ENCODE data around the gene ASAH2.
"Not testable (repeated sequence)": the region's sequence is repeated elsewhere in the genome, so short reads cannot be mapped to it uniquely, and the experiment has no call there.

Gene ASAH2

DNA sequence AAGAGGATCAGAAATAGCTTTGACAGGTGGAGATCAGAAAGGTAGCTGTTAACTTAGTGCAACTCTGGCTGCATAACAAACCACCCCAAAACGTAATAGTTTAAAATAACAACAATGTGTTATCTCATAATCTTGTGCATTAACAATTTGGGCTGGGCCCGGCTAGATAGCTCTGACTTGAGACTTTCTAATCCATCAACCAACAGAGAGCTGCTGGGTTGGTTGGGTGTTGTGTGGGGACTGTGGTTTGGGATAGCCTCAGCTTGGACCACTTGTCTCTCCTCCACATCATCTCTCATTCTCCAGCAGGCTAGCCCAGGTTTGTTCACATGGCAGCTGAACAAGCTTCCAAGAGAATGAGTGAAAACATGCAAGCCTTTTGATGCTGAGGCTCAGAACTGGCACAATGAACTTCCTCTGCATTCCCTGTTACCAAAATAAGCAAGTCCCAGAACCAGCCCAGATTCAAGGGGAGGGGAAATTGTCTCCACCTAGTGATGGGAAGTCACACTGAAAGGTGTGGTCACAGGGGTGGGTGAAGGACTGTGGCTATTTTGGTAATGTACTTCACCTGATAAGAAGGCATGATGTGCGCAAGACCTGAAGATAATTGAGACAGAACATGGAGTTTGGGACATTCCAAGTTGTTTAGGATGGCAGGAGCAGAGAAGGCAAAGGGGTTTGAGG lies 20.4 kb upstream of the ASAH2 start:
- Histone ChIP-seq H3K27me3 (ENCODE audit: low read length) (no peaks in the 10 kb centered on the region), H3K9ac (ENCODE audit: low read length) (no peak overlapping the region), H3K4me2 (ENCODE audit: low read depth, low read length, poor library complexity, severe bottlenecking) (no peak overlapping the region), H2AFZ (ENCODE audit: low read depth, low read length, severe bottlenecking) (no peak overlapping the region), H4K20me1 (ENCODE audit: low read depth, low read length) (no peaks in the 10 kb centered on the region), H3K36me3 (ENCODE audit: low read length) (no peaks in the 10 kb centered on the region), H3F3A (ENCODE audit: insufficient read depth) (no peaks in the 10 kb centered on the region), H3K4me3 (ENCODE audit: insufficient read depth, low read length, poor library complexity, severe bottlenecking) (no peak overlapping the region), H3K27ac (ENCODE audit: low read depth, low read length) (no peak overlapping the region), H3K9me2 (replicated peaks; ENCODE audit: insufficient read depth, low read length) (no peaks in the 10 kb centered on the region), H3K79me2 (ENCODE audit: insufficient read depth, low read length) (no peaks in the 10 kb centered on the region), H3K9me3 (ENCODE audit: insufficient read depth, low read length) (no peaks in the 10 kb centered on the region)
- no peak for TF ChIP-seq EZH2phosphoT487 (conservative IDR thresholded peaks at IDR 0.05; ENCODE audit: low read length)
- no peak for TF ChIP-seq CTCF (IDR thresholded peaks at IDR 0.05; ENCODE audit: insufficient read depth, low read length, poor library complexity, severe bottlenecking)

- H3K4me2 ChIP-seq (ENCODE audit: low read depth, low read length, poor library complexity, severe bottlenecking); H3K9ac ChIP-seq (ENCODE audit: low read length); H3K36me3 ChIP-seq (ENCODE audit: low read length); H3K4me3 ChIP-seq (ENCODE audit: insufficient read depth, low read length, poor library complexity, severe bottlenecking); H3K9me2 ChIP-seq (replicated peaks; ENCODE audit: insufficient read depth, low read length); H3K79me2 ChIP-seq (ENCODE audit: insufficient read depth, low read length); H3K27ac ChIP-seq (ENCODE audit: low read depth, low read length); H2AFZ ChIP-seq (ENCODE audit: low read depth, low read length, severe bottlenecking); H3K27me3 ChIP-seq (ENCODE audit: low read length); H3F3A ChIP-seq (ENCODE audit: insufficient read depth); H4K20me1 ChIP-seq (ENCODE audit: low read depth, low read length); H3K9me3 ChIP-seq (ENCODE audit: insufficient read depth, low read length): not testable (repeated sequence)
Measured at GRCh38 chr10:50267877-50268276, 16.6 kb upstream of the ASAH2 start.

DNA sequence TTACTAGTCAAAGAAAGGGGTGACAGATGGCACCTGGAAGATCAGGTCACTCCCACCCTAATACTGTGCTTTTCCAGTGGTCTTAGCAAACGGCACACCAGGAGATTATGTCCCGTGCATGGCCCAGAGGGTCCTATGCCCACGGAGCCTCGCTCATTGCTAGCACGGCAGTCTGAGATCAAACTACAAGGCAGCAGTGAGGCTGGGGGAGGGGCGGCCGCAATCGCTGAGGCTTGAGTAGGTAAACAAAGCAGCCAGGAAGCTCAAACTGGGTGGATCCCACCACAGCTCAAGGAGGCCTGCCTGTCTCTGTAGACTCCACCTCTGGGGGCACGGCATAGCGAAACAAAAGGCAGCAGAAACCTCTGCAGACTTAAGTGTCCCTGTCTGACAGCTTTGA lies 11.3 kb upstream of the ASAH2 start:
- not testable (repeated sequence) for H3K36me3 ChIP-seq (ENCODE audit: low read length); H4K20me1 ChIP-seq (ENCODE audit: low read depth, low read length); H3F3A ChIP-seq (ENCODE audit: insufficient read depth); H3K4me2 ChIP-seq (ENCODE audit: low read depth, low read length, poor library complexity, severe bottlenecking); H2AFZ ChIP-seq (ENCODE audit: low read depth, low read length, severe bottlenecking); H3K9me2 ChIP-seq (replicated peaks; ENCODE audit: insufficient read depth, low read length); H3K9ac ChIP-seq (ENCODE audit: low read length); H3K27me3 ChIP-seq (ENCODE audit: low read length); H3K27ac ChIP-seq (ENCODE audit: low read depth, low read length); H3K9me3 ChIP-seq (ENCODE audit: insufficient read depth, low read length); H3K79me2 ChIP-seq (ENCODE audit: insufficient read depth, low read length); H3K4me3 ChIP-seq (ENCODE audit: insufficient read depth, low read length, poor library complexity, severe bottlenecking)

DNA sequence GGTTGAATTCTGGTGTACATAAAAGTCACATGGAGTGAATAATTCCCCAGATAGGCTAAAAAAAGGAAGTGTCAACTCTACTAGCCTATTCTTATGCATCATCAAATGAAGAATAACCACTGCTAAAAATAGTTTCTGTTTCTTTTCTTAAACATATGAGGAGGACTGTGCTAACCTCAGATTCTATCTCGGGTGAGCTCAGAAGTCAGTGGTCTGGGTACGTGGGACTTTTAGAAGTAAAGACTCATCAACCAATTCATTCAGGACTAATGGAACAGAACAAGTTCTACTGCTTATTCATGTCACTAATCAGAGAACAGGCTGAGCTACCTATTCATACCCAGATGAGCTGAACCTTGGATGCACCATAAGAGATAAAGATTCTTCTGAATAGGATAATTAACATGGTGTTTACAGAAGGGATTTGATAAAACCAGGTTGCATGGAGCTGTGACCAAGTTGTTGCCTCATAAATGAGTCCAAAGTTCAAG lies 9.5 kb upstream of the ASAH2 start:
- Histone ChIP-seq H3K79me2 (ENCODE audit: insufficient read depth, low read length) (no peaks in the 10 kb centered on the region), H3F3A (ENCODE audit: insufficient read depth) (no peaks in the 10 kb centered on the region), H3K36me3 (ENCODE audit: low read length) (no peaks in the 10 kb centered on the region), H3K4me3 (ENCODE audit: insufficient read depth, low read length, poor library complexity, severe bottlenecking) (peak overlapping the region; percentile 0), H4K20me1 (ENCODE audit: low read depth, low read length) (no peaks in the 10 kb centered on the region), H3K27ac (ENCODE audit: low read depth, low read length) (no peak overlapping the region), H3K9ac (ENCODE audit: low read length) (no peak overlapping the region), H2AFZ (ENCODE audit: low read depth, low read length, severe bottlenecking) (no peak overlapping the region), H3K27me3 (ENCODE audit: low read length) (no peaks in the 10 kb centered on the region), H3K9me3 (ENCODE audit: insufficient read depth, low read length) (no peaks in the 10 kb centered on the region), H3K4me2 (ENCODE audit: low read depth, low read length, poor library complexity, severe bottlenecking) (peak overlapping the region; percentile 39), H3K9me2 (replicated peaks; ENCODE audit: insufficient read depth, low read length) (no peaks in the 10 kb centered on the region)
- TF ChIP-seq CTCF (IDR thresholded peaks at IDR 0.05; ENCODE audit: insufficient read depth, low read length, poor library complexity, severe bottlenecking), result no peak
- TF ChIP-seq EZH2phosphoT487 (conservative IDR thresholded peaks at IDR 0.05; ENCODE audit: low read length), result no peak
